T-helper 2 cell treated with Interferon-gamma antibody and Interleukin-4, amounts not matched to agents 5 μg/mL and 100 μg/mL, for 36 hours (primary cell): Measurements from ENCODE around the gene PHACTR3.

Source experiments
- DNase-seq: peaks from one replicate; pipeline ENCODE4 v3.0.0; 2021; ENCODE audit warnings: low spot score
- H3K27ac Mint-ChIP-seq: one replicate; pipeline ENCODE4 v1.8.0; 2021; ENCODE audit warnings: mild to moderate bottlenecking, mixed read lengths
- H3K27me3 Mint-ChIP-seq: one replicate; pipeline ENCODE4 v1.8.0; 2021; ENCODE audit warnings: low read depth, mixed read lengths
- H3K36me3 Mint-ChIP-seq: one replicate; pipeline ENCODE4 v1.8.0; 2021; ENCODE audit warnings: low read depth, mixed read lengths
- H3K4me1 Mint-ChIP-seq: one replicate; pipeline ENCODE4 v1.8.0; 2021; ENCODE audit warnings: low read depth, mixed read lengths
- H3K4me3 Mint-ChIP-seq: one replicate; pipeline ENCODE4 v1.8.0; 2022; ENCODE audit warnings: mild to moderate bottlenecking, moderate library complexity, mixed read lengths
- H3K9me3 Mint-ChIP-seq: one replicate; pipeline ENCODE4 v1.8.0; 2021; ENCODE audit warnings: mixed read lengths

The PHACTR3 gene

DNA sequence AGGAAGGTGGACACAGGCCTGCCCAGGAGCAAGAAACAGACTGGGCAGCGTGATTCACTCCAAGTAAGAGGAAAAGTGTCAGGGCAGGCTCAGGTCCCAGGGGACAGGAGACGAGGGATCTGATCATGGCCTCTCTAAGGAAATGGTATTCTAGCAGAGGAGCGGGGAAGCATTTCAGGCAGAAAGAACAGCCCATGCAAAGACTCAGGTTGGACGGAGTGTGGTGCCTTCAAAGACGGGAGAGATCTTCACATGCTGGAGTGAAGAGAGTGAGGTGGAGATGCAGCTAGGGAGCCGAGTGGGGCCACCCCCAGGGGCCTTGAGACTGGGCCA, 168.0 kb downstream of the PHACTR3 start:
- H3K27ac Mint-ChIP-seq, result no peak overlapping the region
- no peaks in the 10 kb centered on the region for H3K9me3 Mint-ChIP-seq
- H3K4me1 Mint-ChIP-seq, result no peaks in the 10 kb centered on the region
- H3K27me3 Mint-ChIP-seq, result no peaks in the 10 kb centered on the region
- no peaks in the 10 kb centered on the region for H3K36me3 Mint-ChIP-seq
- no peak overlapping the region for H3K4me3 Mint-ChIP-seq
- DNase-seq, result no peak

DNA sequence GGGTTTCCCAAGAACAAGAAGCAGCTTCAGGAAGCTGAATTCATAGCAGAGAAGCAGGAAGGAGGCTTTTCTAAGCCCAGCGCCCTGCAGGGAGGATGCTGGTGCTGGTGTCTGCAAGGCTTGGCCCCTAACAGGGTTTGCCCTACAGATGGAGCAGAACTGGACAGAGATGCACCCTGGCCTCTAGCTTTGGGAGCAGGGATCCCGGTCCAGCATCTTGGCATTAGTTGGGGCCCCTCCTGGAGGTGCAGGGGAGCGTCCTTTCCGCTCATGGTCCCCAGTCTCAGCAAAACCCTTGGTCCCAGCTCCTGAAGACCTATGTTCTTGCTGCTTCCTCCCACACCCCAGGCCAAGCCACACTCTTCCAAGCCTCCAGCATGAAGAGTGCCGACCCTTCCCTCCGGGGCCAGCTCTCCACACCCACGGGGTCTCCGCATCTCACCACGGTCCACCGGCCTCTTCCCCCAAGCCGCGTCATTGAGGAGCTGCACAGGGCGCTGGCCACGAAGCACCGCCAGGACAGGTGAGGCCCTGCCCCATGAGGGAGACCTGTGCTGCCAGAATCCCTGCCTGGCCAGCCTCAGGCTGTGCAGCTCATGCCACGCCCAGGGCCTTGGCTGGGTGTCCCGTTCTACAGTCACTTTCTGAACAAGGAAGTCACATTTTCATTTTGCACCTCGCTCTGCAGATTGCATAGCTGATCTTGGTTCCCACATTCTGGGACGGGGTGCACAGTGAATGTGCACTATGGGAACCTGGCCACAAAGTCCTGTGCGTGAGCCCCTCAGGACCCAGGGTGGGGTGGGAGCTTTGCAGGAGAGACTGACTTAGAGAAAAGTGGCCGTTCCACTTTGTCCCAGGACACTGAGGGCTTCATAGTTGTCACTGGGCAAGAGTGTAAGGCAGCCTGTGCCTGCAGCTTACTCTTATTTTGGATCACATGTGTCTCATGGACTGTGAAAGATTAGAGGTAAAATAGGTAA, 168.9 kb downstream of the PHACTR3 start:
- Mint-ChIP-seq H3K4me3 (no peak overlapping the region), H3K4me1 (no peaks in the 10 kb centered on the region), H3K27me3 (no peaks in the 10 kb centered on the region), H3K9me3 (no peaks in the 10 kb centered on the region), H3K36me3 (no peaks in the 10 kb centered on the region), H3K27ac (no peak overlapping the region)
- DNase-seq, result no peak

DNA sequence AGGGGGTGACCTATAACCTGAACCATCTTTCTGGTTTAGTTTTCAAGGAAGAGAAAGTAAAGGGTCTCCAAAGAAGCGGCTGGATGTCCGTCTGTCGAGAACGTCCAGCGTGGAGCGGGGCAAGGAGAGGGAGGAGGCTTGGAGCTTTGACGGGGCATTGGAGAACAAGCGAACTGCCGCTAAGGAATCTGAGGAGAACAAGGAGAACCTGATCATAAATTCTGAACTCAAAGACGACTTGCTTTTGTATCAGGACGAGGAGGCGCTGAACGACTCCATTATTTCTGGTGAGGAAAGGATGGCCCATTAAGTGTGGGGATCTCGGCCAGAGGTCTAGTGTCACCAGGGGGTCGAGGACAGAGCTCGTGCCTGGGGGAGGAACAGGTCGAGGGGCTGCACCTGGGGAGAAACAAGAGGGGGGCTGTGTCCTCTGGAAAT, 169.9 kb downstream of the PHACTR3 start:
- no peaks in the 10 kb centered on the region for H3K9me3 Mint-ChIP-seq
- no peaks in the 10 kb centered on the region for H3K27me3 Mint-ChIP-seq

DNA sequence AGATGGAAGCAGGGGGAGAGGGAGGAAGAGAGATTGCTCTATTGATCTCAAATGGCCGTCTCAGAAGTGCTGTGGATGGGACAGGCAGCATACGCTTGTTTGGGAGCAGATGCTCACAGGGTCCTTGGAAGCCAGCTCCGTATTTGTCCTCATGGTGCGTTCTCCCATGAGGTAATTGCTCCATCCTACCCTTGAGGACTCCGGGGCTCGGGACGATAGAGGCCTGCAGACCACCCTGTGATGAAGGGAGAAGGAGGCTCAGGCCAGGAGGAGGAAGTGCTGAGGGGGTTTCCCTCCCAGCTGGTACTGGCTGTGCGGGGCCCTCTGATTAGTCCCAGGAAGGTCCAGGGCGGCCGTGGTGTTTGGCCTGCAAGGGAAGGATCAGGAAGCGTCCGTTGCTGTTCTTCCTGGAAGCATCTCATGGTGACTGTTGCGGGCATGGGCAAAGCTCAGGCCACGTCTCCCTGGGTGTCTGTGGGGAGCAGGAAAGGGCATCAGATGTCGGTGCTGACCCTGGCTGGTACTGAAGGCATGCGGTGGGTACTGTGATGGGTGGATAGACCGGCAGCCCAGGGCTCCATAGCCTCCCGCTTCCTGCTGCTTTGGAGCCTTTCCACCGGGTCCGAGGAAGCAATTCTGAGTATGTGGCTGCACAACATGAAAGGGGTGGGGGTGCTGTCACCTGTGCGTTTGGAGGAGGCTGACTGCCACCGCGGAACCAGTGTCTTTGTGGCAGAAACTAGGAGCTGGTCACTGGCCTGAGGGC, 170.8 kb downstream of the PHACTR3 start:
- no peak for DNase-seq
- no peak overlapping the region for H3K4me3 Mint-ChIP-seq
- no peaks in the 10 kb centered on the region for H3K9me3 Mint-ChIP-seq
- H3K27ac Mint-ChIP-seq, result no peak overlapping the region
- no peaks in the 10 kb centered on the region for H3K4me1 Mint-ChIP-seq
- H3K36me3 Mint-ChIP-seq, result no peaks in the 10 kb centered on the region
- no peaks in the 10 kb centered on the region for H3K27me3 Mint-ChIP-seq

More for the DNA sequence above, 169.9 kb downstream of the PHACTR3 start:
- no peaks in the 10 kb centered on the region for H3K36me3 Mint-ChIP-seq
- H3K27ac Mint-ChIP-seq, result no peak overlapping the region
- H3K4me3 Mint-ChIP-seq, result no peak overlapping the region
- no peaks in the 10 kb centered on the region for H3K4me1 Mint-ChIP-seq
- DNase-seq, result no peak

DNA sequence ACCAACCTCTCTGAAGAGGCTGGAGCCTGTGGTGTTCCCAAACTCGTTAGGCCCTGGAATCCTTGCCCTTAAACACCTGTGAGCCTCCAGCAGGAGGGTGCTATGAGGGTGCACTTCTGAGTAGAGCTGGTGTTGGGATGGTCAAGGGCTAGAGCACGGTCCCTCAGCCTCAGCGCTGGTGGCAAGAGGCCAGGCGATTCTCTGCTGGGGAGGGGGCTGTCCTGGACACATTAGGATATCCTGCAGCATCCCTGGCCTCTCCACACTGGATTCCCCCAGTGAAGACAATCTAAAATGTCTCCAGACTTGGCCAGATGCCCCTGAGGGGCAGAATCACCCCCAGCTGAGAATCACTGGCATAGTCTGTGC, 171.3 kb downstream of the PHACTR3 start:
- Mint-ChIP-seq H3K27ac (no peak overlapping the region), H3K9me3 (no peaks in the 10 kb centered on the region), H3K4me1 (no peaks in the 10 kb centered on the region), H3K27me3 (no peaks in the 10 kb centered on the region), H3K4me3 (no peak overlapping the region), H3K36me3 (no peaks in the 10 kb centered on the region)
- no peak for DNase-seq

DNA sequence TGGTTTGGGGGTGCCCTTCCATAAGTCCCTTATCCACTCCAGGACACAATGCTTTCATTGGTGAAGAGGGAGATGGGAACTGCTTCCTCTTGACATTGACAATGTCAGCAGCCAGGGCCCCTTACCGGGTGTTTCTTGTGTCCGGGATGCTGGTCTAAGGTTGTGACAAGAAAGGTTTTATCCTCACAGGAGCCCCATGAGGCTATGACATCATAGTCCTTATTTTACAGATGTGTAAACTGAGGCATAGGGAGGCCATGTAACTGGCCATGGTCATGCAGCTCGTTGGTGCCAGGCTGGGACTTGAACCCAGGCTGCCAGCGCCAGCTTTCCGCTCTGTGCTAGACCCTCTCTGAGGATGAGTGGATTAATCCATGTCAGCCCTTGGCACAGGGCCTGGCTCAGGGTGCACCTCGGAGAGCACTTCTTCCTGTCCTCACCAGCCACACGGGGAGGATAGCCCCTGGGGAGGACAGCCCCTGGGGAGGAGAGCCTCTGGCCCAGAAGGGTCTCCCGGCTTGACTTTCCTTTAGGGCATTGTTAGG, 171.8 kb downstream of the PHACTR3 start:
- H3K27me3 Mint-ChIP-seq, result no peaks in the 10 kb centered on the region
- H3K4me1 Mint-ChIP-seq, result no peaks in the 10 kb centered on the region
- no peak overlapping the region for H3K27ac Mint-ChIP-seq
- DNase-seq, result no peak
- no peaks in the 10 kb centered on the region for H3K36me3 Mint-ChIP-seq
- no peak overlapping the region for H3K4me3 Mint-ChIP-seq
- no peaks in the 10 kb centered on the region for H3K9me3 Mint-ChIP-seq

DNA sequence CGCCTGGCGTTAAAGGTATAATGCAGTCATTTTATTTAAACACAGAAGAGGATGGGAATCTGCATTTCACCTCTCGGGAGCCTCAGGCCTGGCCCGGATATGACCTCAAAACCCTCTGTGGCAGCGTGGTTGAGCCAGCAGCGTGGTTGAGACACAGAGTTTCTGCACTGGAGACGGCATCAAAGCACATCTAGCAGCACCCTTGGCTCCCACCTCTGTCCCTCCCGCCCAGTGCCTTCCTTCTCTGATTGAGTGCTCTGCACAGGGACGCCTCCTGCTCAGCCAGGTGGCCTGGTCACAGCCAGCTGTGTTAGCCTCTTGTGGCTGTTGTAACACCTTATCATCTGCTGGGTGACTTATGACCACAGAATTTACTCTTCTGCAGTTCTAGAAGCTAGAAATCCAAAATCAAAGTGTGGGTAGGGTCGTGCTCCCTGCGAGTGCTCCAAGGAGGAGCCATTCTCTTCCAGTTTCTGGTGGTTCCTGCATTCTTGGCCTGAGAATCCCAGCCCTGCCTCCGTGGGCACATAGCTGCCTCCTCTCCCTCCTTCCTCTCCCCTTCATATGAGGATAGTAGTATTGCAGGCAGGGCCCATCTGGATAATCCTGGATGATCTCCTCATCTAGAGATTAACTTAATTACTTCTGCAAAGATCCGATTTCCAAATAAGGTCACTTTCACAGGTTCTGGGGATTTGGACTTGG, 172.4 kb downstream of the PHACTR3 start:
- Mint-ChIP-seq H3K4me3 (no peak overlapping the region), H3K36me3 (no peaks in the 10 kb centered on the region), H3K4me1 (no peaks in the 10 kb centered on the region), H3K9me3 (no peaks in the 10 kb centered on the region), H3K27ac (no peak overlapping the region), H3K27me3 (no peaks in the 10 kb centered on the region)
- DNase-seq, result no peak

DNA sequence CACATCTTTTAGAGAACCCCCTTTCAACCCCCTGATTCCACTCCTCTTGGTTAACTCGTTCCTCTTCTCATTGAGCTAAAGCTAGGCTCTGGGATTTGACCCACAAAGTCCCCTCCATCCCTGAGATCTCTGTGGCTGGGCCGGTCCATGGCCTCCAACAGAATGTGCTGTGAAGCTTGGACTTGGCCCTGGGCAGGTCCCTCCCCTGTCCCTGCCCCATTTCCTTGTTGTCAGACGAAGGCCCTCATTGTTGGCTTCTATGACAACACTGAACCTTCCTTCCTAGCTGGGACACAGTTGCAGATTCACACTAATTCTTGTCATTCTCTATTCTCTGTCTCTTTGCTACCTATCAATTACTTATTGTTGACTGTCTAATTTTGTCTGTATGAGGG, 173.0 kb downstream of the PHACTR3 start:
- Mint-ChIP-seq H3K27me3 (no peaks in the 10 kb centered on the region), H3K9me3 (no peaks in the 10 kb centered on the region), H3K36me3 (no peaks in the 10 kb centered on the region)

DNA sequence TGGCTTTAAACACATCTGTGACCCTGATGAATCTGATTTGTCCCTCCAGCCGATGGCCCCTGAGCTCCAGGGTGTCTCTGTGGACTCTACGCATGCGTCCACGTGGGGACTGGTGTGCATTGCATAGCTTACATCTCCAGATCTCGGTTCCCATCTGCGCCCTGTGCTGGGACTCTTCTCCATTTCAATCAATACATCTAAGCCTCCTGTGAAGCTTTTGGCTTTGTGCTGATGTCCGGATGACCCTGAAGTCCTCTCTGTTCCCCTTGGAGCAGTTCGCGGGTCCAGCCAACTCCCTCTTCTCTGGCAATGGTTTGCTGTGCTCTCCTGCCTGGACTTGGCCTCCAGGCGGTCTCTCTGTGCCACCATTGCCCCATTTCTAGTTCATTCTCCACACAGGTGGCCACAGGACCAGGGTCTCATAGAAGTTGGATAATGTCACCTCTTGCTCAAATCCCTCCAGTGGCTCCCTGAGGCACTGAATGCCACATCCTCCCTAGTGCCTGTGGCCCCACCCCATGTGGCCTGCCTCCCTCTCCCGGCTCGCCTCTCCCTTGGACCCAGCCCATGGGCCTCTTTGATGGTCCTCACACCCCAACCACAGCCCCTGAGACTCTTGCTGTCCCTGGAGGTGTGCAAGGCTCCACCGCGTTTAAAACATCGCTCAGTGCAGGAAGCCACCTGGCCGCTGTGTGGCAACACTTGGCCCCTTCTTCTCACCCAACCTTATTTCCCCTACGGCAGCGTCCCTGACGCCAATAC, 173.7 kb downstream of the PHACTR3 start:
- Mint-ChIP-seq H3K27ac (no peak overlapping the region), H3K4me3 (no peak overlapping the region), H3K4me1 (no peaks in the 10 kb centered on the region)

More for the DNA sequence above, 173.0 kb downstream of the PHACTR3 start:
- no peaks in the 10 kb centered on the region for H3K4me1 Mint-ChIP-seq
- no peak overlapping the region for H3K27ac Mint-ChIP-seq
- DNase-seq, result no peak
- no peak overlapping the region for H3K4me3 Mint-ChIP-seq

DNA sequence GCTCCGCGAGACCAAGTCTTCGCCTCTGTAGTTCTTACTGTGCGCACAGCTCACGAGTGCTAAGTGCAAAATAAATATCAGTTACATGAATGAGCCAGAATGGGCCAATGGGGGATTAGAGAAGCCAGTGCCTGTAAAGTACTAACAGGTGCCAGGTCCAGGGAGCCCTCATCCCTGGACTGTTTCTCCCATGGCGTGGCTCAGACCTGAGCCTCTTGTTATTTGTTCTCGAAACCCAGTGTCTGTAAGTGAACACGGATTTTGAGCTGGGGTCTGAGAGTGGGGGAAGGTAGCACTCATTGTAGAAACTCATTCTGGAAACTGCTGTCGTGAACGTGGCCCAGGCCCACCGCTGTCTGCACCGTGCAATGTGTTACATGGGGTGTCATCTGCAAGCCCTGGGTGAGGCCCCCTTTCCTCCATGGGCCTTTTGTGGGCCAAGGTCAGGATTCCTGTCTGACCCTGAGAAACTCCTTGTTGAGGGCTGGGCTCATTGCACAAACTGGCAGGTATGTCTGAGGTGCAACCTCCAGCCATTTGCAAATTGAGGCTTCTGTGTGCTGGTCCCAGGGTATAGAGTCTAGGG, 174.4 kb downstream of the PHACTR3 start:
- Mint-ChIP-seq H3K27ac (no peak overlapping the region), H3K27me3 (no peaks in the 10 kb centered on the region), H3K4me3 (no peak overlapping the region), H3K4me1 (no peaks in the 10 kb centered on the region), H3K9me3 (no peaks in the 10 kb centered on the region), H3K36me3 (no peaks in the 10 kb centered on the region)
- DNase-seq, result no peak

More for the DNA sequence above, 173.7 kb downstream of the PHACTR3 start:
- Mint-ChIP-seq H3K27me3 (no peaks in the 10 kb centered on the region), H3K36me3 (no peaks in the 10 kb centered on the region), H3K9me3 (no peaks in the 10 kb centered on the region)
- no peak for DNase-seq

DNA sequence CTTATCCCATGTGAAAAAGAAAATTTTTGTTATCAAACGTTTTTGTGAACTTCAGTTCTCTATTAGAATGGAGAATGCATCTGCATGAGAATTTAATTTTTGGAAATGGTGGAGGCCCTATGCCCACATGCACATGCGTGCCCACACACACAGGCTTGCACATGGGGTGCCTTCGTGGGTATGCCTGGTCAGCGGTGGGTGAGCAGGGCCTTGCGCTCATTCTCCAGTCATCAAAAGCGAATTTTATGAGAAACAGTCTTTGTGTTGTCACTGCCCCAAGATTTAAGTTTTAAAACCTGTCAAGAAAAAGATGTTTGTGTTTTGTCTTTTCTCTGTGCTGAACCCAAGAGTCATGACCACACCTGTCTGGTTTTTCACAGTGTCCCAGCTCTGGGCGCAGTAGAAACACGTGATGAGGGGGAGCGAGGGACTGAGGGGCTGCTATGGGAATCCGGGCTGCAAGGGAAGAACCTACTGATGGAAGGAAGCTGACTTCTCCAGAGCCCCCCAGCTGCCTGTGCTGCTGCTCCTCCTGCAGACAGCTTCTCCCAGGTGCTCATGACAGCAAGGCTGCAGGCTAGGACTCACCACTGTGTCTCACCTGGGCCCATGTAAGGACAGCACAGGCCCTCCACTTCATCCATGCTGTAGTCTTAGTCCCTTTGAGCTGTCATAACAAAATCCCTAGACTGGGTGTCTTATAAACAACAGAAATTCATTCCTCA, 175.5 kb downstream of the PHACTR3 start:
- no peak for DNase-seq
- H3K27ac Mint-ChIP-seq, result no peak overlapping the region
- H3K27me3 Mint-ChIP-seq, result no peaks in the 10 kb centered on the region
- H3K4me3 Mint-ChIP-seq, result no peak overlapping the region
- no peaks in the 10 kb centered on the region for H3K9me3 Mint-ChIP-seq
- no peaks in the 10 kb centered on the region for H3K36me3 Mint-ChIP-seq
- H3K4me1 Mint-ChIP-seq, result no peaks in the 10 kb centered on the region

DNA sequence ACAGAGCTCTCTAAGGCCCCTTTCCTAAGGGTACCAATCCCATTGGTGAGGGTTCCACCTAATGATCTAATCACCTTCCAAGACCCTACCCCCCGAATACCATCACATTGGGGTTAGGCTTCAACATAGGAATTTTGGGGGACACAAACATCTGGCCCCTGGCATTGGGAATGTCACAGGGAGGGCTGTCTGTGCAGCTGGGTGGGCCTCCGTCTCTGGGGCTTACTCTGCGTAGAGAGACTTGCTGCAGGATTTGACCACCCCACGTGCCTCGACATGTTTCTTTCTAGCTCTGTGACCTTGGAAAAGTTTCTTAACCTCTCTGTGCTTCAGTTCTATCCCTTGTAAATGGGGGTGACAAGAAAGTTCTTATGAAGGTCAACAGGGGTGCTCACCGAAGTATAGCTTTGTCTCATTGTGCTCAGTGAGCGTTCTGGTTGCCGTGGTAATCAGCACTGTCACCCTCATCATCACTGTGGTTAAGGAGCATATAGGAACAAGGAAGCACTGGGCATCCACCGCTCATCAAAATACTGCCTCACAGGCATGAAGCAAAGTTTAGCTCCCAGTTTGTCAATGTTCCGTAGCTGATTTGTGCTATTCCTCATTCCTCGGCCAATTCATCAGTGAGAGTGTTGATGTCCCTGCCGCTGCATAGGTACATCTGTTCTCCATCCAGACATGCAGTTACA, 176.3 kb downstream of the PHACTR3 start:
- Mint-ChIP-seq H3K4me3 (no peak overlapping the region), H3K36me3 (no peaks in the 10 kb centered on the region), H3K9me3 (no peaks in the 10 kb centered on the region), H3K4me1 (no peaks in the 10 kb centered on the region), H3K27ac (no peak overlapping the region), H3K27me3 (no peaks in the 10 kb centered on the region)
- no peak for DNase-seq
